SH-SY5Y (cell line): Measurements from ENCODE around the gene HOXA10.

Experiments
- GATA2 ChIP-seq: IDR thresholded peaks from 2 replicates; pipeline ENCODE4 v1.6.1; 2011; ENCODE audit warnings: mild to moderate bottlenecking, low read depth, low read length
- GATA3 ChIP-seq: IDR thresholded peaks from 2 replicates; pipeline ENCODE4 v1.6.1; 2011; ENCODE audit warnings: low read depth, mild to moderate bottlenecking, low read length, moderate library complexity

DNA sequence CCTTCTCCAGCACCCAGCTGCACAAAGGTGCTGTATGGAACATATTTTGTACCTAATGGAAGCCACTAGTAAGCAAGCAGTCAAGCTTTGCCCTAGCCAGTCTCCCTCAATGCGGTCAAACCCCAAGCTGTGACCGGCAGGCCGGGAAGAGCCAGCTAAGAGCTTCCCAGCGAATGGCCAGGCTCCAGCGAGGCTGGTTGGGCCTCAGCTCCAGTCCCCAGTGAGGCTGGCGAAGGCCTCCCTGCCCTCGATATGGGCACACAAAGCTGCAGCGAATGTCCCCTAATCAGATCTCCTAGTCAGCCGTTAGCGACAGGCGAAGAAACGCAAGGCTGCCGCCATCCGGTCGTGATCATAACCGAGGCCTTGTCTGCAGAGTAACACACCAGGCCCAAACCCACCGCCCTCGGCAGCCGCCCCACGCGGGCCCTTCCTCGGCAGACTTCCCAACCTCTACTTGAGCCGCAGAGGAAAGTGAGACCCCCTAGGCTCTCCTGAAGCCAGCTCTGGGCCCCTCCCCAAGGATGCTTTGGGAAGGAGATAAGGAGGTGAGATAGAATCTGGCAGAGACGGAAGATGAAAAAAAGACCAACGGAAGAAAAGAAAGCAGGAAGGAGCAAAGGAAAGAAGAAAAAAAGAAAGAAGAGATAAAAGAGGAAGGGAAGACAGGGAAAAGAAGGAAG lies 5.7 kb downstream of the HOXA10 start:
- no peak for TF ChIP-seq GATA3
- peak; percentile 15; the same call in 1 of the 2 replicates for TF ChIP-seq GATA2
